HS-27A (cell line): Measurements from ENCODE around the gene TMEM109.

Source experiments
- DNase-seq: peaks from one replicate; pipeline ENCODE4 v3.0.0-alpha.2; 2012; ENCODE audit warnings: low read depth, missing footprints

TMEM109 gene

DNA sequence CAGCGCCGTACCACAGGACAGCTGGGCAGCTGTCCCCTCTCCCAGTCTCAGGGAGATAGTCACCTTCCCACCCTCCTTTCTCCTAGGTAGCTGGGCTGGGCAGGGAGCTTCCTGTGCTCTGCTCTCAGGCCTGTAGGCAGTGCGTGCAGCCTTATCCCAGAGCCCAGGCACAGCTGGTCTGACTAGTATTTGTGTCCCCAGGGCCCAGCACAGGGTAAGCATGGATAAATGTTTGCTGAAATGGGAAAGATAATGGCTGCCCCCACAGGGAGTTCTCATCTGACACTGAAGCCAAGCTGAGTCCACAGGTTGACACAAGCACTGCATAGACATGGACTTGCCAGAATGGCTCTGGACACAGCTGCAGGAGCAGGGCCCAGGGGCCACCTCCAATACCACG is 28.3 kb downstream of the TMEM109 start:
- DNase-seq: no peak

DNA sequence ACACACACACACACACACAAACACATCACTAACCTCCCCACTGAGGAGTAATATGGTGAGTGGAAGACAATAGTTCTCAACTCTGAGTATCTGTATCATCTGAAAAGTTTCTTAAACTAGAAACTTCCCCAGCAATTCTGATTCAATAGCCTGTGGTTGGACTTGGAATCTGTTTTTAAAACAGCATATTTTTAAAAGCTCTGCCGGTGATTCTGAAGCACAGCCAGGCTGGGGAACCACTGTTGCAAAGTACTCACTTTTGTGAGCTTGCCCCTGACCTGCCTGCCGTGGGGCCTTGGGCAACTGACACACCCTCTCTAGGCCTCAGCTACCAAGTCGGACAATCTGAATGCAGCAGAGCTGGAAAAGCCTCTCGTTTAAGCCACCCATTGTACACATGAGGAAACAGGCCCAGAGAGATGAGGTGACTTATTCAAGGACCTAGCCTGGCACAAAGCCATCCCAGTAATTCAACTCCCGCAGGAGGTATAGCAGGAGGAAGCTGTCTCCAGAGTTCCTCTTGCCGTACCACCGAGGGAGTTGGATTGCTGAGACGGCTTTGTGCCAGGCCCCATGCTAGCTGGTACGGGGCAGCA is 29.1 kb downstream of the TMEM109 start:
- no peak for DNase-seq

DNA sequence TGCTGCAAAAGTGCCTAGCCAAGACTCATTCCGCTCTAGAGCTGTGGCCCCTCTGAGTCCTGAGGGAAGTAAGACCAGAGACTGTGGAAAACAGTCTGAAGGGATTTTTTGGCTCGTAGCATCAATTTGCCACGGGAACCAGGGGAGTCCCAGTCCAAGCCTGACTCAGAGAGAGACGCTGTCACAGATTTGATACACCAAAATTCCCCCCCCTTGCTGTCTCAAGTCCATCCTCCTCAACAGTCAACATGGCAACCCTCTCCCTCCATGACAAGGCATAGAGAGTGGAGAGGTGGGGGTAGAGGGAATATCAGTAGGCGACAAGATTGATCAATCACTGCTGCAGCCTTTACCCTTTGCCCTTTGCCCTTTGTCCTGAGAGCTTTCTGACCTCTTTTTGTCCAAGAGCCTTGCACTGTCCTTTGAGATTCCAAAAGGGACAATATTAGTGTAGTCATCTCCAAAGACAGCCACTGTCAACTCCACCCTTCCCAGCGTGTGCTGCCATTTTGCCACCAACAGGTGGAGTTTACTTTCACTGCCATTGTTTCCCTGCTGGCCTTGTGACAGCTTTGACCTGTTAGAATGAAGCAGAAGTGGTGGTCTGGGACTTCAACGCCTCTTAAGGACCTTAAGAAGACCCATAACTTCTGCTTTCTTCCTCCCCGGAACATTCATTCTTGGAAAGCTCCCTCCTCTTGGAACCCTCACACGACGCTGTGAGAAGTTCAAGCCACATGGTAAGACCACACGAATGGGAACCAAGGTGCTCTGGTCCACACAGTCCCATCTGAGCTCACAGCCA is 30.7 kb downstream of the TMEM109 start:
- no peak for DNase-seq

DNA sequence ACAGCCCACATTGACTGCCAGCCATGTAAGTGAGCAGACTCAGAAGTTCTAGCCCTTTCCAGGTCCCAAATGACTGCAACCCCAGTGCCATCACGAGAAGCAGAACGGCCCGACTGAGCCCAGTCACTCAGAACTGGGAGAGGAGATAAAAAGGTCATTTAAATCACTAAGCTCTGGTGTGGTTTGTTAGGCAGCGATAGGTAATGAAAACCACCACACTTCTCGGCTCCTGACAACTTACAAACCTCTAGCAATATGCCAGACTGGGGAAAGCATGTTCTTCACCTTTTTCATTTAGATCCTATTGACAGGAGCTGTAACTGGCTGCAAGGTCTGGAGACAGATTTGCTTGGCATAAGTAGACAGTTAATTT is 31.3 kb downstream of the TMEM109 start:
- no peak for DNase-seq

DNA sequence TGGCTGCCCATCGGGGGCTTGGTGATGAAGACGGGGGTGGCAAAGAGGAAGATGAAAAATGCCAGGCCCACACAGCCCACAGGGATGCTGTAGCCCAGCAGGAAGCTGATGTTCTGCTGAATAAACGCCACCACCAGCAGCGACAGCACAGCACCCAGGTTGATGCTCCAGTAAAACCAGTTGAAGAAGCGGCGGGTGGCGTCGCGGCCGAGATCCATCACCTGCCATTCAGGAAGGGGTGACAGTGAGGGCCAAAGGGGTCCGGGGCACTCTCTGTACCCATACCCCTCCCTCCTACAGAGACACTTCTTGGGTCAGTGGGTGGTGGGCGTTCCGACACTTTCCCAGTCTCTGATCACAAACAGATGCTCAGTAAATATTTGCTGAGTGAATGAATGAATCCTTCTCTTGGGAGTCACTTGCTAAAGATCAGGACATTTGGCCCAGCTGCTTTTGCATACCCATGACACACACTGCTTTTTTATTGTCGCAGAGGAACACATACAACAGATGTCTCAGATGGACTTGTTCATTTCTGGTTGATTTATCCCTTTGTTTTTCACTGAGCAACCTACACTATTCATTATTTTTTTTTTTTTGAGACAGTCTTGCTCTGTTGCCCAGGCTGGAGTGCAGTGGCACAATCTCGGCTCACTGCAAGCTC is 32.8 kb downstream of the TMEM109 start:
- no peak for DNase-seq

DNA sequence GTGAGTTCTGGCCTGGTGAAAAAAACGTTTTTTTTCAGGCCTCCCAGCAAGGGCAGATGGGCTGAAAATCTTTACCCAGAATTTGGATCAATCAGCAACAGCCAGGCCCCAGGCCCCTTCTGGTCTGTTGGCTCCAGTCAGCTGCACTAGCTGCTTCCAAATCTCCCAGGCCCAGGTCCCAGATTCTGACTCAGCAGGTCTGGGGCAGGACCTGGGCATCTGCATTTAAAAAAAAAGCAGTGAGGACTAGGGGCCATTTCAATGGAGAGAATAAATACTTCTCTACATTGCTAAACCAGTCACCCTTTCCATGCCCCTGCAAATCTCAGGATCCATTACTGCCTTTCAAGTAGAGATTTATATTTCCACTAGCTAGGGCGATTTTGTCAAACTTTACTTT is 33.7 kb downstream of the TMEM109 start:
- no peak for DNase-seq

DNA sequence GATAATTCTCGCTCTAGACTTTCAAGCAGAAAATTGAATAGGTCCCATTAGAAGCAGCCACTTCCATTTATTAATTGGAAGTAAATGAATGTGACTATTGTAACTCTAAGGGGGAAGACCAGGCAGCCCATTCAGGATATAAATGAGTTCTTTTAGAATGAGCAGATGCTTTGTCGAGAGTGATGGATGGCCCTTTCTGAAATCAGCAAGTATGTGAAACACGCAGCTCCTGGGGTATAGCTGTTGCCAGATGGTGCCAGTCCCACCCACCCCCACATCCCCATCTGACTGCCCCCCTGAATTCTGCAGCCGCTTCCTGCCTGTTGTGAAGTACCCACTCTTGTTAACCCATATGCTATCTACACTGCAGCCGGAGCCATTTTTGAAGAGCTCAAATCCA is 34.3 kb downstream of the TMEM109 start:
- no peak for DNase-seq

DNA sequence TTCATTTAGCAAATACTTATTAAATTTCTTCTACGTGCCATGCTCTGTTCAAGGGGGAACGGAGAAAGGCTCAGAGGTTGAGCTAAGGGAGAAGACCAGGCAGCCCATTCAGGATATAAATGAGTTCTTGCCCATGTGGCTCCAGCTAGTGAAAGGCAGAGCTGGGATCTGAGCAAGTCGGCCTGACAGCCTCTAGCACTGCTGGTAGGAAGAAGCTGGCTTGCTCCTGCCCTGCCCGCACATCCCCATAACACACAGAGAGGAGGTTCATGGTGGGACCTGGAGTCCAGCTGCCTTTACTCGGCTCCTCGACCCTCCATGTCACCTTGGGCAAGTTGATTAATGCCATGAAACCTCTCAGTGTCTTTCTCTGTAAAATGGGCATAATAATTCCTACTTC is 36.1 kb downstream of the TMEM109 start:
- DNase-seq: no peak

DNA sequence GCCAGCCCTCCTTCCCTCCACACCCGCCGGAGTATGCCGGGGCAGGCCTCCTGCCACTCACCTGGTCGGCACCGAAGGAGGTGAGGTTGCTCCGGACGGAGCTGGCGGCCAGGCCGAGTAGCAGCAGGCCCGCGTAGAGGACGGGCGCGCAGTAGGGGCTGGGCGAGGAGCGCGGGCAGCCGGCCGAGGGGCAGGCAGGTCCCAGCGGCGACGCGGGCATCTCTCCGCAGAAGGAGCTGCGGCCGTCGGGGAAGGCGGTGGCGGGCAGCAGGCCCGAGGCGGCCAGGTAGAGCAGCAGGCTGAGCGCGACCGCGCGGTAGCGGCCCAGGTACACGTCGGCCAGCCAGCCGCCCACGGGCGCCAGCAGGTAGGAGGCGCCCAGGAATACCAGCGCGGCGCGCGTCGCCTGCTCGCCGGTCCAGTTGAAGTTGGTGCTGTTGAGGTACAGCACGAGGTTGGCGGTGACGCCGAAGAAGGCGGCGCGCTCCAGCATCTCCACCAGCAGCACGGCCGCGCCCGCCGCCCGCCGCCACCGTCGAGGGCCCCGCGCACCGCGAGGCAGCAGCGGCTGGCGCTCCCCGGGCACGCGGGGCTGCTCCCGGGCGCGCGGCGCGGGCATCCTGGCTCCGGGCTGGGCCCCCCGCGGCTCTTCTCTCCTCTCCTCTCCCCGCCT is 37.1 kb downstream of the TMEM109 start:
- no peak for DNase-seq

DNA sequence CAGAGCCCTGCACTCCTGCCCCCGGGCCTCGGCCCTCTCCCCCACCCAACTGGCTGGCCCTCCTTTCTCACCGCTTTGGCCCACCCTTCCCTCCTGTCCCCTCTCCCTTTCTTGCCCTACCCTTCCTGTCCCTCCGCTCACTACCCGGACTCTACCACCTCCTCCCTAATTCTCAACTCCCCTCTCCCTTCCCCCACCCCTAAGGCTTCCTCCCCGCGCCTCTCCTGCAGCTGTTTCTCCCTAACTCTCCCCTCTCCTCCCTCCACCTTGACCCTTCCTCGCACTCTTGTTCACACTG is 37.6 kb downstream of the TMEM109 start:
- no peak for DNase-seq

DNA sequence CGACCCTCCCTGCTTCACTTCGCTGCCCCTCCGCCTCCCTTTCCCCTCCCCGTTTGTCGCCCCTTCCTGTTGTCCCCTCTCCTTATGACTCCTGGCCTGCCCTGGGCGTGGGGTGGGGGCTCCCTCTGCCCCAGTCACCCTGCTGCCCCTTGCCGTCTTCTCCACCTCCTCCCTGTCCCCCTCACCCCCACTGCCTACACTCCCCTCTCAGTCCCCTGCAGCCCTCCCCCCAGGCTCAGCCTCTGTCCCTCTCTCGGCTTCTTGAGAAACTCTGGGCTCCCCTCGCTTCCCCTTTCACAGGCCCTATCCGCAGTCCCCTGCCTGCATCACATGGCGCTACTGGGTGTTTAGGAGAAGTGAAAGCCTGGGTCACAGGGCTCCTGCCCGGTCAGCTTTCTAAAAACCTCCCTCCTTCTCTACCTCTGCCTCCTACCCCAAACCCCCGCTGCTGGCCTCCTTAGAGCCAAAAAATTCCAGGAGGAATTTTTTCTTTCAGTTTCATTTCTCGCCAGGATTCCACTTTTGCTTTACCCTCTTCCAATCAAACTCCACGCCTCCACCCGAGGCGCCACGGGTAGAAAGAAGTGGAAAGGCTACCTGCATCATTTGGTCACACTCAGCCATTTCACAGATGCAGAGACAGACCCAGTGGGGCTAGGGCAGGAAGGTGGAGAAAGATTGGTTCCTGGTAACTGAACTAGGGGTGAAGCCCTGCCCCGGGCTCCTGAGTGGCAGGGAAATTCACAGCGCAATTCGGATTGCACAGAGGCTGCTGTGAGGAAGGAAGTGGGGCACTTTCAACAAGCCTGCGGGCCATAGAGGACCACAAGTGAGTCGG is 38.2 kb downstream of the TMEM109 start, which contains the start of gene SLC15A3:
TSS of gene SLC15A3 (minus strand) at position 273 of the 838 bp plus-strand sequence. CDS start 625 bp downstream, outside the sequence.
- no peak for DNase-seq

DNA sequence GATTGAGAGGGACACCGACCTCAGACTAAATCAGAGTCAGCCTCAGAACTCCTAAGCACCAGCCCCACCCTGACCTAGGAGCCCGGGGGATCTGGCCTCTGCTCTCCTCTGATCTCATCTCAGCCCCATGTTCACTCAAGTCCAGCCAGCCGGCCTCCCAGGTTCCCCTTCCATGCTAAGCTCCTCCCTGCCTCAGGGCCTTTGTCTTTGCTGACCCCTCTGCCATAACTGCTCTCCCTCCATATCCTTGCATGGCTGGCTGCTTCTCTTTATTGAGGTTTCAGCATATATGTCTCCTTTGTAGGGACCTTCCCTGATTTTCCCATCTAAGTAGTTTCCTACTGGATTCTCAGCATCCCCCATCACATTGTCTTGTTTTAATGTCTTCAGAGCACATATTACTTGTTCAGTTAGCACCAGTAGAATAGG is 38.8 kb downstream of the TMEM109 start:
- no peak for DNase-seq

DNA sequence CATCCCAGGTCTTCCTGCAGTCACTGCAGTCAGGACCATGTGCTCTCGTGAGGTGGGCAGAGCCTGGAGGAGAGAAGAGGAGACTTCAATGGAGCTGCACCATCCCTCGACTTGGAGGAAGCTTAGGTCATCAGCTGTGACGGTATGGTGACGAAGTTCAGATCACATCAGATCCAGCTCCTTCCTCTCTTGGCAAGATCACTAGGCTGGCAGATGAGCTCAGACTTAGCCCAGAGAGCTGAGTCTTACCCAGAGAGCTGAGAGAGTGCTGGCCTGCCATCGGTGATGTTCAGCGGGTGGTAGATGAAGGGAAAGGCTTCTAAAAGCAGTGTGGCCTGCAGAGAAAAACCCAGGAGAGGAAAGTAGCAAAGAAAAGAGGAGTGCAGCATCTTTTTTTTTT is 39.8 kb downstream of the TMEM109 start:
- DNase-seq: no peak

DNA sequence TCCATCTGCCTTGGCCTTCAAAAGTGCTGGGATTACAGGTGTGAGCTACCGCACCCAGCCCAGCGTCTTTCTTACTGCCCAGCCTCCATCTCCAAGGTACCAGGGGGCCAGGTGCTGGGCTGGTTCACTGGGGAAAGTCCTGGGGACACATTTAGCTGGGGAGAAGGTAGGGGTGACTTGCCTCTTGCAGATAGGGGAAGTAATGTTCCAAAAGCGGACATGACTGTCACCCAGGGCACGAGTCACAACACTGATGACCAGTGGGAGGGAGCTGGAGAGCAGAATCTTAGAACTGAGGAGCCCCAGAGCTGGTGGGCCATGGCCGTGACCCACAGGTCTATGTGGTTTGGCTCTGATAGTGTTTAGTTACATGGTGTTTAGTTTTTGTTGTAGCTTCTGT is 40.5 kb downstream of the TMEM109 start:
- DNase-seq: no peak

DNA sequence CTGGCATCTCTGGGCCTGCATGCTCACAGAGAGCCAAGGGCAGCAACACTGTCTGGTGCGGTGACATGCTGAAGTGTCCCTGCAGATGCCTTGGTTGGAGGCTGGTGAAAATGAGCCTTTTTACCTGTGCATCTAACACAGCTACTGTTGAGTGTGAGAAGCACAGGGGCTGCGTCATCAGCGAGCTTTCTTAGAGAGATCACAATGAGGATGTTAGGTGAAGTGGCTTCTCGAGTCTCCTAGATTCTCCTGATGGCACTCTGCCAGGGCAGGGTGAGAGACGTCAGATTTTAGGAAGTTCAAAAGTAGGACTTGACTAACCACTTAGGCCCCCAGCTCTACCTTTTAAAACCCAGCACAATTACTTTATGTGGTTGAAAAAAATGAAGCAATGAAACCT is 41.6 kb downstream of the TMEM109 start:
- DNase-seq: no peak

DNA sequence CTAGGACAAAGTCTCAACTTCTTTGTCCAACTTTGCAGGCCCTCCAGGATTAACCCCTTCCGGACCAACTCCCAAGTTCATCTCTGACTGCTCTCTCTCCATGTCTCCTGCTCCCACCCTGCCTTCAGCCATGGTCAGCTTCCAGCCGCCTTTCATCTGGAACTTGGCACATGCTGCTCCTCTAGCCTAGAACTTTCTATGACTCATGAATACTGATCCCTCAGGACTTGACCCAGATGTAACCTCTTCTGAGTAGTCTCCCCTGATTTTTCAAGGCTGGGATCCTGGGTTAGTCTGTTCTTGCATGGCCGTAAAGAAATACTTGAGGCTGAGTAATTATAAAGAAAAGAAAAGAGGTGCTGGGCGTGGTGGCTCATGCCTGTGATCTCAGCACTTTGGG is 43.2 kb downstream of the TMEM109 start:
- DNase-seq: no peak

DNA sequence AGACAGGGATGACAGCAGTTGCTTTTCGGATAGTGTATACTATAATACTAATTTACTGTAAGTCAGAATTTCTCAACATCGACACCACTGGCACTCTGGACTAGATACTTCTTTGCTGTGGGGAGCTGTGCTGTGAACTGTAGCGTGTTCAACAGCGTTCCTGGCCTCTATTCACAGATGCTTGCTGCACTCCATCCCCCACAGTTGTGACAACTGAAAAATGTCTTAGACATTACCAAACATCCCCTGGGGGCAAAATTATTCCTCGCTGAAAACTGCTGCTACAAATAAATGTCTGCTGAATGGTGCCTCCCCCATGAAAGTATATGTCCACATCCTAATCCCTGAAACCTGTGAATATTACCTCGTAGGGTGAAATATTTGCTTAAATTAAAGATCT is 45.5 kb downstream of the TMEM109 start:
- no peak for DNase-seq

DNA sequence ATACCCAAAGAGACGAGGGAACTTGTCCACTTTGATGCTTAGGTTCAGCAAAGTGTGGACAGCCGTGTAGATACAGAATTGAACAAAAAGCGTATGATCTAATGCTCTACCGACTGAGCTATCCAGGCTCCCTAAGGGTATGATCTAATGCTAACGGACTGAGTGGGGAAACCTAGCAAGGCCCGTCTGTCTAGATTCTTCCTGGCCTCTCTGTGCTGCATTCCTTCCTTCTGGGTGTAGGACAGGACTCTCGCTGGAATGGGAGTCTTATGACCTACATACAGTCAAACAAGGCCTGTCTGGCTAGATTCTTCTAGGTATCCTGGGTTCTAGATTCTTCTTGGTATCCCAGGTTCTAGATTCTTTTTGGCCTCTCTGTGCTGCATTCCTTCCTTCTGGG is 46.4 kb downstream of the TMEM109 start:
- no peak for DNase-seq

DNA sequence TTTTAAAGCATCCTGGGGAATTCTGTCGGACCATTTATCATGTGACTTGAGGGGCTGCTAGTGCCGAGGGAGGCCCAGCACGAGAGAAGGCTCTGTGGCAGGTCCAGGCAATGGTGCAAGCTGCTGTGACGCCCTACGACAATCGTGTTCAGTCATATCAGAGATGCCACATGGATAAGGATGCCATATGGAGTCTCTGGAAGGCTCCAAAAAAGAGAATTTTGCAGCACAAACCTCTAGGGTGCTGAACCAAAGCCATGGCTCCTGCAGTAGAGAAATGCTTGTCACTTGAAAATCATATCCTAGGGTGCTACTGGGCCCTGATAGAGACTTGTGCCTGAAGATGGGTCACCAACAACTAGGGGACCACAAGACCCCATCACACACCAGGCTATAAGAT is 50.8 kb downstream of the TMEM109 start:
- DNase-seq: no peak

DNA sequence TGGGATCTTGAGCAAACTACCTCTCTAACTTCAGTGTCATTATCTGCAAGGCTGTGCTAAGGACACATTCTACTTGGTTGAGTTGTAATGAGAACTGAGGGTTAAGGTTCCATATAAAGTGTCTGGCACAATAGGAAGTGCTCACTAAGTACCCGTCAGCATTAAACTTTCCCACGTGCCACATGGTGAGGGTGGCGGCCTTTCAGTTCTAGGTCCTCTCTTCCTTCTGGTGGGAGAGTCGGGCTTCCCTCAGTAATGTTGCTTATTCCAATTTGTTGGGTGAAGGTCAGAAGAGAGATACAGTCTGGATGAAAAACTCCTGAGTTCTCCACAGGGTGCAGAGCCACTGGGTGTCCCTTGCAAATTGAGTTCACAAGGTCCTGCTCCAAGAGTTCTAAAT is 52.9 kb downstream of the TMEM109 start:
- no peak for DNase-seq

DNA sequence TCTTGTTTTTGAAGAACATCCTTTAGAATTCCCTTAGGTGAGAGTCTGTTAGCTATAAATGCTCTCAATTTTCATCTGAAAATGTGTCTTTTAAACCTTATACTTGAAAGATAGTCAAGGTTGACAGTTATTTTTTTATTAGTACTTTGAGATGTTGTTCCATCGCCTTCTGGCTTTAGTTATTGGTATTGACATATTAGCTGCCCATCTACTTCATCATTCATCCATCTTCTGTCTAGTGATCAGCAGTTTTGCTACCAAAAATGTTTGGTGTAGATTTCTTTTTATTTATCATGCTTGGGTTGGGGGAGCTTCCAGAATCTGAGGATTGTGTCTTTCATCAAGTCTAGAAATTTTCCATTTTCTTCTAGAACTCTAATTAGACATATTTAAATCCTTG is 54.3 kb downstream of the TMEM109 start:
- DNase-seq: no peak

DNA sequence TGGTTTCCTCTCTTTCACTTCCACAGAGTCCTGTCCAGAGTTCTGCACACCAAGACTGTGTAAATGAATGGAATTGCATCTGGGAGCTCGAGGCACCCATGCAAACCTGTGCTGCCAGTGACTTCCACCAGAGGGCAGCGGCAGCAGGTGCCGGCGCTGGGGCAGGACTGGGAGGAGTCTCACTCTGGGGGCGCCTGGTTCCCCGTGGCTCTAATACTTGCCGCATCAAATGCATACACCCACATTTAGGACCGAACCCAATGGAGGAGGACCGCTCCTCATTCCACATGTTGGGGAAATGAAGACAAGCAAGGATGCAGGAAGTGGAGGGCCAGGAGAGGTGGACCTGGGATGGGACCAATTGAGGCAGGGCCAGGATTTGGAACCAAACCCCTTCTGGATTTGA is 56.4 kb downstream of the TMEM109 start:
- DNase-seq: no peak
